Measurements from ENCODE around the gene SPINK5.

Gene SPINK5

GRCh38 chr5:148140846-148141245, 77.1 kb downstream of the SPINK5 start:
- no peak overlapping the region for H3K4me3 ChIP-seq (ENCODE audit: insufficient read depth, low read depth, low read length, poor library complexity, severe bottlenecking)
- no peaks in the 10 kb centered on the region for H3K9me3 ChIP-seq (ENCODE audit: control insufficient read depth, low read length)
- H3K27me3 ChIP-seq (replicated peaks; ENCODE audit: control insufficient read depth, insufficient read depth, low read length, poor library complexity, severe bottlenecking): no peaks in the 10 kb centered on the region
- no peaks in the 10 kb centered on the region for H3K4me1 ChIP-seq (ENCODE audit: control insufficient read depth, insufficient read depth, low read length, poor library complexity, severe bottlenecking)
- H3K27ac ChIP-seq (ENCODE audit: insufficient read depth, low read length, poor library complexity, severe bottlenecking): no peak overlapping the region
- DNase-seq: no peak
- H3K36me3 ChIP-seq (ENCODE audit: control insufficient read depth, insufficient read depth, low read length): no peaks in the 10 kb centered on the region

DNA sequence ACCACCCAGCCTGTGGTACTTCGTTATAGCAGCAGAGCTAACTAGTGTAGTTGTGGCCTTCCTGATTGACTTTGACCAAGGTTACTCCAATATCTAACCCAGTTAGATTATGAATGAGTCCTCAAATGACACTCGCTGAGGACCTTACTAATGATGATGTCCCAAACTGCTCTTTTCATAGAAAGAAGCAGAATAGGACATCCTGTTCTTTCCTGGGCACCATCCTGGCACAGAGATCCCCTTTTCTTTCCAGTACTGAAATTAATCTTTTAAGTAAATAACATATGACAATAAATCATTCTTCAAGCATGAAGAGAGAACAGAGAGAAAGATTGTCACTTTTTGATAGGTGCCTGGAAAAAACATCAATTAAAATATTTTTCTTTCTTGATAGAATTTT, 77.9 kb downstream of the SPINK5 start:
- Histone ChIP-seq H3K4me1 (ENCODE audit: control insufficient read depth, insufficient read depth, low read length, poor library complexity, severe bottlenecking) (no peaks in the 10 kb centered on the region), H3K4me3 (ENCODE audit: insufficient read depth, low read depth, low read length, poor library complexity, severe bottlenecking) (no peak overlapping the region), H3K27ac (ENCODE audit: insufficient read depth, low read length, poor library complexity, severe bottlenecking) (no peak overlapping the region), H3K36me3 (ENCODE audit: control insufficient read depth, insufficient read depth, low read length) (no peaks in the 10 kb centered on the region), H3K27me3 (replicated peaks; ENCODE audit: control insufficient read depth, insufficient read depth, low read length, poor library complexity, severe bottlenecking) (no peaks in the 10 kb centered on the region), H3K9me3 (ENCODE audit: control insufficient read depth, low read length) (no peaks in the 10 kb centered on the region)
- no peak for DNase-seq

- no peaks in the 10 kb centered on the region for H3K36me3 ChIP-seq (ENCODE audit: control insufficient read depth, insufficient read depth, low read length)
- DNase-seq: no peak
- H3K4me1 ChIP-seq (ENCODE audit: control insufficient read depth, insufficient read depth, low read length, poor library complexity, severe bottlenecking): no peaks in the 10 kb centered on the region
- H3K9me3 ChIP-seq (ENCODE audit: control insufficient read depth, low read length): no peaks in the 10 kb centered on the region
- H3K27me3 ChIP-seq (replicated peaks; ENCODE audit: control insufficient read depth, insufficient read depth, low read length, poor library complexity, severe bottlenecking): no peaks in the 10 kb centered on the region
- no peak overlapping the region for H3K27ac ChIP-seq (ENCODE audit: insufficient read depth, low read length, poor library complexity, severe bottlenecking)
- H3K4me3 ChIP-seq (ENCODE audit: insufficient read depth, low read depth, low read length, poor library complexity, severe bottlenecking): no peak overlapping the region
Measured at GRCh38 chr5:148145916-148146315, 82.1 kb downstream of the SPINK5 start.

DNA sequence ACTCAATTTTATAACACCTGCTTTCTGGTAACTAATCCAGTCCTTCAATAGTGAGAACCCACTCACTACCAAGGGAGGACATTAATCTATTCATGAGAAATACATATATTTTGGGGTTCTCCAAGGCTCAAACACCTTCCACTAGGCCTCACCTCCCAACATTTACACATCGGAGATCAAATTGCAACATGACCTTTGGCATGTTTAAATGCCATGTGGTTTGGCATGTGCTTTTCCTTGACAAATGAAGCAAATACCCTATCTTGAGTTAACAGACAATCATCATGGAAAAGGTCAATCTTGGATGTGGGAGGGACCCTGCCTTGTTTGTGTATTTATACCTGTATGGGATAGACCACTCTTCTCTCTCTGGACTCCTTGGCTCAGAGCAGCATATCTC, 82.7 kb downstream of the SPINK5 start:
- Histone ChIP-seq H3K4me1 (ENCODE audit: control insufficient read depth, insufficient read depth, low read length, poor library complexity, severe bottlenecking) (no peaks in the 10 kb centered on the region), H3K27me3 (replicated peaks; ENCODE audit: control insufficient read depth, insufficient read depth, low read length, poor library complexity, severe bottlenecking) (no peaks in the 10 kb centered on the region), H3K4me3 (ENCODE audit: insufficient read depth, low read depth, low read length, poor library complexity, severe bottlenecking) (no peak overlapping the region), H3K9me3 (ENCODE audit: control insufficient read depth, low read length) (no peaks in the 10 kb centered on the region), H3K27ac (ENCODE audit: insufficient read depth, low read length, poor library complexity, severe bottlenecking) (no peak overlapping the region), H3K36me3 (ENCODE audit: control insufficient read depth, insufficient read depth, low read length) (no peaks in the 10 kb centered on the region)
- DNase-seq: no peak

DNA sequence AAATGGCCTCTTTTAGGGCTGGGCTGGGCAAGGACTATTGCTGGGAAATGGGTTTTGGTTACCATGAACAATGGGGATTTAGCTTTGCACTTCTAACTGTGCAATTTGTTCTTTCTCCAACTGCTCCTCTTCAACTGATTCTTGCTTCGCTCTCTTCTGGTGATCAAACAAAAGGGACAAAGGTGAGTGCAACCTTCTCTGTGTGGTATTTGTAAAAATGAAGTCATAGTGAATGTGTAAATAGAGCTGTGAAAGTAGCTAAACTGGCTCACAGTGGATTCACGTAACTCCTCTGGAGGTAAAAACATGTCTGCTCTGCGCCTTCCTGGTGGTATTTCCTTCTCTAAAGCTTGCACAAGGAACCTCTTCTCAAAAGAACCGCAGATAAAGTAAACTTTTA, 83.6 kb downstream of the SPINK5 start:
- no peak for DNase-seq
- no peaks in the 10 kb centered on the region for H3K27me3 ChIP-seq (replicated peaks; ENCODE audit: control insufficient read depth, insufficient read depth, low read length, poor library complexity, severe bottlenecking)
- H3K27ac ChIP-seq (ENCODE audit: insufficient read depth, low read length, poor library complexity, severe bottlenecking): no peak overlapping the region
- H3K4me1 ChIP-seq (ENCODE audit: control insufficient read depth, insufficient read depth, low read length, poor library complexity, severe bottlenecking): no peaks in the 10 kb centered on the region
- H3K4me3 ChIP-seq (ENCODE audit: insufficient read depth, low read depth, low read length, poor library complexity, severe bottlenecking): no peak overlapping the region
- H3K36me3 ChIP-seq (ENCODE audit: control insufficient read depth, insufficient read depth, low read length): no peaks in the 10 kb centered on the region
- H3K9me3 ChIP-seq (ENCODE audit: control insufficient read depth, low read length): no peaks in the 10 kb centered on the region

GRCh38 chr5:148151872-148152271, 88.1 kb downstream of the SPINK5 start:
- no peak for DNase-seq
- H3K9me3 ChIP-seq (ENCODE audit: control insufficient read depth, low read length): no peaks in the 10 kb centered on the region
- H3K36me3 ChIP-seq (ENCODE audit: control insufficient read depth, insufficient read depth, low read length): no peaks in the 10 kb centered on the region
- H3K27ac ChIP-seq (ENCODE audit: insufficient read depth, low read length, poor library complexity, severe bottlenecking): no peak overlapping the region
- H3K4me3 ChIP-seq (ENCODE audit: insufficient read depth, low read depth, low read length, poor library complexity, severe bottlenecking): no peak overlapping the region
- H3K27me3 ChIP-seq (replicated peaks; ENCODE audit: control insufficient read depth, insufficient read depth, low read length, poor library complexity, severe bottlenecking): no peaks in the 10 kb centered on the region
- H3K4me1 ChIP-seq (ENCODE audit: control insufficient read depth, insufficient read depth, low read length, poor library complexity, severe bottlenecking): no peaks in the 10 kb centered on the region

GRCh38 chr5:148152781-148153180, 89.0 kb downstream of the SPINK5 start:
- Histone ChIP-seq H3K4me1 (ENCODE audit: control insufficient read depth, insufficient read depth, low read length, poor library complexity, severe bottlenecking) (no peaks in the 10 kb centered on the region), H3K9me3 (ENCODE audit: control insufficient read depth, low read length) (no peaks in the 10 kb centered on the region), H3K27ac (ENCODE audit: insufficient read depth, low read length, poor library complexity, severe bottlenecking) (no peak overlapping the region), H3K27me3 (replicated peaks; ENCODE audit: control insufficient read depth, insufficient read depth, low read length, poor library complexity, severe bottlenecking) (no peaks in the 10 kb centered on the region), H3K4me3 (ENCODE audit: insufficient read depth, low read depth, low read length, poor library complexity, severe bottlenecking) (no peak overlapping the region), H3K36me3 (ENCODE audit: control insufficient read depth, insufficient read depth, low read length) (no peaks in the 10 kb centered on the region)
- DNase-seq: no peak

GRCh38 chr5:148156609-148157008, 92.8 kb downstream of the SPINK5 start:
- H3K4me1 ChIP-seq (ENCODE audit: control insufficient read depth, insufficient read depth, low read length, poor library complexity, severe bottlenecking): no peaks in the 10 kb centered on the region
- H3K4me3 ChIP-seq (ENCODE audit: insufficient read depth, low read depth, low read length, poor library complexity, severe bottlenecking): no peak overlapping the region
- no peaks in the 10 kb centered on the region for H3K27me3 ChIP-seq (replicated peaks; ENCODE audit: control insufficient read depth, insufficient read depth, low read length, poor library complexity, severe bottlenecking)
- H3K27ac ChIP-seq (ENCODE audit: insufficient read depth, low read length, poor library complexity, severe bottlenecking): no peak overlapping the region
- no peaks in the 10 kb centered on the region for H3K9me3 ChIP-seq (ENCODE audit: control insufficient read depth, low read length)
- DNase-seq: no peak
- H3K36me3 ChIP-seq (ENCODE audit: control insufficient read depth, insufficient read depth, low read length): no peaks in the 10 kb centered on the region

GRCh38 chr5:148162038-148162437, 98.3 kb downstream of the SPINK5 start:
- Histone ChIP-seq H3K27ac (ENCODE audit: insufficient read depth, low read length, poor library complexity, severe bottlenecking) (no peak overlapping the region), H3K4me3 (ENCODE audit: insufficient read depth, low read depth, low read length, poor library complexity, severe bottlenecking) (no peak overlapping the region), H3K27me3 (replicated peaks; ENCODE audit: control insufficient read depth, insufficient read depth, low read length, poor library complexity, severe bottlenecking) (no peaks in the 10 kb centered on the region), H3K9me3 (ENCODE audit: control insufficient read depth, low read length) (no peaks in the 10 kb centered on the region), H3K36me3 (ENCODE audit: control insufficient read depth, insufficient read depth, low read length) (no peaks in the 10 kb centered on the region), H3K4me1 (ENCODE audit: control insufficient read depth, insufficient read depth, low read length, poor library complexity, severe bottlenecking) (no peaks in the 10 kb centered on the region)
- DNase-seq: no peak

DNA sequence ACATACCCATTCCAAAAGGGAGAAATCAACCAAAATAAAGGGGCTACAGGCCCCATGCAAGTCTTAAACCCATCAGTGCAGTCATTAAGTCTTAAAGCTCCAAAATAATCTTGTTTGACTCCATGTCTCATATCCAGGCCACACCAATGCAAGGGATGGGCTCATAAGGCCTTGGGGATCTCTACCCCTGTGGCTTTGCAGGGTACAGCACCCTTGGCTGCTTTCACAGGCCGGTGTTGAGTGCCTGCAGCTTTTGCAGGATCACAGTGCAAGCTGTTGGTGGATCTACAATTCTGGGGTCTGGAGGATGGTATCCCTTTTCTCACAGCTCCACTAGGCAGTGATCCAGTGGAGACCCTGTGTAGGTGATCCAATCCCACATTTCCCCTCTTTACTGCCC, 99.6 kb downstream of the SPINK5 start:
- no peak for DNase-seq
- Histone ChIP-seq H3K27ac (ENCODE audit: insufficient read depth, low read length, poor library complexity, severe bottlenecking) (no peak overlapping the region), H3K9me3 (ENCODE audit: control insufficient read depth, low read length) (no peaks in the 10 kb centered on the region), H3K4me1 (ENCODE audit: control insufficient read depth, insufficient read depth, low read length, poor library complexity, severe bottlenecking) (no peaks in the 10 kb centered on the region), H3K27me3 (replicated peaks; ENCODE audit: control insufficient read depth, insufficient read depth, low read length, poor library complexity, severe bottlenecking) (no peaks in the 10 kb centered on the region), H3K4me3 (ENCODE audit: insufficient read depth, low read depth, low read length, poor library complexity, severe bottlenecking) (no peak overlapping the region), H3K36me3 (ENCODE audit: control insufficient read depth, insufficient read depth, low read length) (no peaks in the 10 kb centered on the region)

Measured in effector memory CD4-positive, alpha-beta T cell (primary cell).